ENCODE results near the gene PDE4D. TPM values are rescaled to one million over a fixed set of nuclear protein-coding genes. Genes with fewer than 3 reads are reported as not detected.

PDE4D gene
- total RNA-seq, 1 experiment from 2014 or later, result 2.1 TPM

DNA sequence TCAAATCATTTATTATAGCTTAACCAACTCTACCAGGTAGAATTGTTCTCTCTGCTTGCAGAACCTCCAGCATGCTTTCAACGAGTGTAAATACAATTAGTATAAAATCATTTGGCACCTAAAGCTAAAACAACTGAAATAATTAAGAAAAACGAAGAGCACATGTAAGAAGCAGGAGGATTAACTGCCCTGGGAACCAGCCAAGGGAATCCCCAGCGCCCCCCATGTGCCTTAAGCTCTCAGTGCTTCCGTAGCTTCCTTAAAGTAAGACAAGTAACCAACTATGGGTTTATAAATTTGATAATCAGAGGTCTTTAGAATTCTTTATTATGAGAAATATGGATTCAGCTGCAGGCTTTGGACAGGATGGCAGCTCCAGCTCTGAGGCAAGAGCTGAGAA, 908.2 kb downstream of the PDE4D start:
- Histone ChIP-seq H3K23ac (ENCODE audit: insufficient read length, low read depth, low read length) (no peak overlapping the region), H3K4ac (ENCODE audit: low read depth, low read length) (no peak overlapping the region), H3K79me2 (ENCODE audit: insufficient read depth, low read length) (no peaks in the 10 kb centered on the region), H2BK5ac (ENCODE audit: insufficient read length, low read length) (no peak overlapping the region), H3K23me2 (ENCODE audit: insufficient read length, low read depth, low read length, poor library complexity, severe bottlenecking) (no peaks in the 10 kb centered on the region), H3K27ac (ENCODE audit: insufficient read length, low read depth, low read length) (no peak overlapping the region), H2AFZ (ENCODE audit: low read length) (no peak overlapping the region), H3K4me1 (ENCODE audit: insufficient read depth, low read length) (no peaks in the 10 kb centered on the region), H2BK20ac (ENCODE audit: low read depth, low read length, poor library complexity, severe bottlenecking) (no peak overlapping the region), H3K14ac (ENCODE audit: insufficient read depth, low read length) (no peak overlapping the region), H2BK15ac (ENCODE audit: low read depth, low read length) (no peak overlapping the region), H3K79me1 (ENCODE audit: insufficient read depth, low read depth, low read length, poor library complexity, severe bottlenecking) (no peaks in the 10 kb centered on the region), H4K5ac (ENCODE audit: insufficient read length, low read depth, low read length) (no peak overlapping the region), H3K9ac (ENCODE audit: extremely low read depth, insufficient read length, low read length) (no peak overlapping the region), H2AK5ac (ENCODE audit: insufficient read length, low read length) (no peak overlapping the region), H4K8ac (replicated peaks; ENCODE audit: insufficient read length, low read depth, low read length) (no peak overlapping the region), H4K20me1 (ENCODE audit: control insufficient read depth, insufficient read depth, insufficient read length) (no peaks in the 10 kb centered on the region), H3K9me3 (ENCODE audit: control insufficient read depth, low read depth, low read length) (no peaks in the 10 kb centered on the region), H2BK12ac (ENCODE audit: insufficient read length, low read depth, low read length) (no peak overlapping the region), H2BK120ac (ENCODE audit: low read depth, low read length, poor library complexity, severe bottlenecking) (no peak overlapping the region), H3T11ph (ENCODE audit: low read length) (no peak overlapping the region), H3K18ac (ENCODE audit: insufficient read length, low read depth, low read length) (no peak overlapping the region), H4K91ac (ENCODE audit: insufficient read length, low read depth, low read length) (no peak overlapping the region), H3K4me2 (ENCODE audit: insufficient read depth, insufficient read length, low read length) (no peak overlapping the region), H3K56ac (ENCODE audit: insufficient read length, low read depth, low read length) (no peak overlapping the region), H3K27me3 (ENCODE audit: insufficient read depth, low read length) (no peaks in the 10 kb centered on the region)
- peaks cover 0 to 8% (median 3%) of the 10 kb centered on the region in 3 experiments; a peak in 4 of 7 replicates for H3K36me3 Mint-ChIP-seq (ENCODE audit: insufficient read depth in 1 of 3, low read depth in 3 of 3)
- 0 out of 3 replicates have a peak, but pooled peaks have one; percentile 11 for TF ChIP-seq CTCF (conservative IDR thresholded peaks at IDR 0.05)
- no peaks in the 10 kb centered on the region for H3K27me3 Mint-ChIP-seq (ENCODE audit: low read depth)
- no CpG with 5 or more reads among the region's 4 CpGs for WGBS (ENCODE audit: extremely low coverage, insufficient read length, low lambda C conversion rate)
- peaks cover 3 to 10% of the 10 kb centered on the region in 2 experiments; a peak in 4 of 5 replicates for H3K9me3 Mint-ChIP-seq
- no peak for DNase-seq
- H3K4me1 Mint-ChIP-seq, result peaks cover 21% of the 10 kb centered on the region in 2 experiments
- no peak overlapping the region for H3K4me3 Mint-ChIP-seq
- H3K27ac Mint-ChIP-seq, result no peak overlapping the region
